Measurements from ENCODE around the gene C3. TPM values are rescaled to one million over a fixed set of nuclear protein-coding genes. Genes with fewer than 3 reads are reported as not detected.

The C3 gene
- total and polyA plus RNA-seq, 2 donors, result 46.1 to 311 TPM

- Histone ChIP-seq H3K27me3 (ENCODE audit: control insufficient read depth in 2 of 2, insufficient read depth in 1 of 2, low read length in 1 of 2) (no peaks in the 10 kb centered on the region), H3K4me3 (ENCODE audit: low read length in 2 of 2) (no peak overlapping the region), H3K36me3 (ENCODE audit: control insufficient read depth in 2 of 2, insufficient read depth in 2 of 2, low read length in 1 of 2) (peaks cover 0 to 5% of the 10 kb centered on the region in 2 donors), H3K4me1 (ENCODE audit: control insufficient read depth in 2 of 2, insufficient read depth in 2 of 2, low read length in 2 of 2) (peaks cover 0 to 11% of the 10 kb centered on the region in 2 donors), H3K27ac (ENCODE audit: low read depth in 1 of 2, low read length in 1 of 2) (no peak overlapping the region), H3K9me3 (ENCODE audit: control insufficient read depth in 2 of 2, insufficient read depth in 1 of 2, low read length in 1 of 2) (no peaks in the 10 kb centered on the region)
- no peak for DNase-seq (ENCODE audit: low read depth in 6 of 9, low spot score in 9 of 9)
- 98% methylated on average over 16 of the region's 16 CpGs for WGBS
These were observed 5.2 kb upstream of the C3 start for GRCh38 chr19:6725513-6726231.

GRCh38 chr19:6724631-6725492 is 4.4 kb upstream of the C3 start:
- Histone ChIP-seq H3K4me3 (ENCODE audit: low read length in 2 of 2) (no peak overlapping the region), H3K36me3 (ENCODE audit: control insufficient read depth in 2 of 2, insufficient read depth in 2 of 2, low read length in 1 of 2) (peaks cover 0 to 2% of the 10 kb centered on the region in 2 donors), H3K4me1 (ENCODE audit: control insufficient read depth in 2 of 2, insufficient read depth in 2 of 2, low read length in 2 of 2) (peaks cover 0 to 11% of the 10 kb centered on the region in 2 donors), H3K27me3 (ENCODE audit: control insufficient read depth in 2 of 2, insufficient read depth in 1 of 2, low read length in 1 of 2) (no peaks in the 10 kb centered on the region), H3K9me3 (ENCODE audit: control insufficient read depth in 2 of 2, insufficient read depth in 1 of 2, low read length in 1 of 2) (no peaks in the 10 kb centered on the region), H3K27ac (ENCODE audit: low read depth in 1 of 2, low read length in 1 of 2) (peak overlapping the region in 1 of 2 donors; percentile 31)
- no peak for DNase-seq (ENCODE audit: low read depth in 6 of 9, low spot score in 9 of 9)
- WGBS, result 87% methylated on average over 15 of the region's 15 CpGs

GRCh38 chr19:6723738-6724137 is 3.3 kb upstream of the C3 start:
- Histone ChIP-seq H3K36me3 (ENCODE audit: control insufficient read depth in 2 of 2, insufficient read depth in 2 of 2, low read length in 1 of 2) (no peaks in the 10 kb centered on the region), H3K27ac (ENCODE audit: low read depth in 1 of 2, low read length in 1 of 2) (no peak overlapping the region), H3K4me1 (ENCODE audit: control insufficient read depth in 2 of 2, insufficient read depth in 2 of 2, low read length in 2 of 2) (peaks cover 0 to 11% of the 10 kb centered on the region in 2 donors), H3K27me3 (ENCODE audit: control insufficient read depth in 2 of 2, insufficient read depth in 1 of 2, low read length in 1 of 2) (no peaks in the 10 kb centered on the region), H3K9me3 (ENCODE audit: control insufficient read depth in 2 of 2, insufficient read depth in 1 of 2, low read length in 1 of 2) (no peaks in the 10 kb centered on the region), H3K4me3 (ENCODE audit: low read length in 2 of 2) (no peak overlapping the region)
- whole genome bisulfite sequencing, result 17% methylated on average over 5 of the region's 5 CpGs
- DNase-seq (ENCODE audit: low read depth in 6 of 9, low spot score in 9 of 9), result peak in 1 of 9 donors; percentile 26

GRCh38 chr19:6723108-6723618 is 2.7 kb upstream of the C3 start:
- no peak overlapping the region for H3K4me3 ChIP-seq (ENCODE audit: low read length in 2 of 2)
- H3K27me3 ChIP-seq (ENCODE audit: control insufficient read depth in 2 of 2, insufficient read depth in 1 of 2, low read length in 1 of 2), result no peaks in the 10 kb centered on the region
- WGBS, result 59% methylated on average over 13 of the region's 13 CpGs

GRCh38 chr19:6721773-6722172 is 1.3 kb upstream of the C3 start:
- Histone ChIP-seq H3K27me3 (ENCODE audit: control insufficient read depth in 2 of 2, insufficient read depth in 1 of 2, low read length in 1 of 2) (peaks cover 0 to 2% of the 10 kb centered on the region in 2 donors), H3K36me3 (ENCODE audit: control insufficient read depth in 2 of 2, insufficient read depth in 2 of 2, low read length in 1 of 2) (no peaks in the 10 kb centered on the region), H3K4me1 (ENCODE audit: control insufficient read depth in 2 of 2, insufficient read depth in 2 of 2, low read length in 2 of 2) (peaks cover 0 to 11% of the 10 kb centered on the region in 2 donors), H3K4me3 (ENCODE audit: low read length in 2 of 2) (no peak overlapping the region), H3K27ac (ENCODE audit: low read depth in 1 of 2, low read length in 1 of 2) (no peak overlapping the region), H3K9me3 (ENCODE audit: control insufficient read depth in 2 of 2, insufficient read depth in 1 of 2, low read length in 1 of 2) (peaks cover 0 to 7% of the 10 kb centered on the region in 2 donors)
- WGBS, result 48% methylated on average over 5 of the region's 5 CpGs
- DNase-seq (ENCODE audit: low read depth in 6 of 9, low spot score in 9 of 9), result no peak

More at GRCh38 chr19:6723108-6723618, 2.7 kb upstream of the C3 start:
- H3K27ac ChIP-seq (ENCODE audit: low read depth in 1 of 2, low read length in 1 of 2), result peak overlapping the region in 1 of 2 donors; percentile 27
- H3K9me3 ChIP-seq (ENCODE audit: control insufficient read depth in 2 of 2, insufficient read depth in 1 of 2, low read length in 1 of 2), result peaks cover 0 to 4% of the 10 kb centered on the region in 2 donors
- DNase-seq (ENCODE audit: low read depth in 6 of 9, low spot score in 9 of 9), result peak in 1 of 9 donors; percentile 30
- no peaks in the 10 kb centered on the region for H3K36me3 ChIP-seq (ENCODE audit: control insufficient read depth in 2 of 2, insufficient read depth in 2 of 2, low read length in 1 of 2)
- peaks cover 0 to 11% of the 10 kb centered on the region in 2 donors for H3K4me1 ChIP-seq (ENCODE audit: control insufficient read depth in 2 of 2, insufficient read depth in 2 of 2, low read length in 2 of 2)

- no peaks in the 10 kb centered on the region for H3K36me3 ChIP-seq (ENCODE audit: control insufficient read depth in 2 of 2, insufficient read depth in 2 of 2, low read length in 1 of 2)
- peaks cover 0 to 7% of the 10 kb centered on the region in 2 donors for H3K9me3 ChIP-seq (ENCODE audit: control insufficient read depth in 2 of 2, insufficient read depth in 1 of 2, low read length in 1 of 2)
- peak overlapping the region in 1 of 2 donors; percentile 52 for H3K27ac ChIP-seq (ENCODE audit: low read depth in 1 of 2, low read length in 1 of 2)
- DNase-seq (ENCODE audit: low read depth in 6 of 9, low spot score in 9 of 9), result no peak
- peaks cover 0 to 11% of the 10 kb centered on the region in 2 donors for H3K4me1 ChIP-seq (ENCODE audit: control insufficient read depth in 2 of 2, insufficient read depth in 2 of 2, low read length in 2 of 2)
- H3K4me3 ChIP-seq (ENCODE audit: low read length in 2 of 2), result no peak overlapping the region
- H3K27me3 ChIP-seq (ENCODE audit: control insufficient read depth in 2 of 2, insufficient read depth in 1 of 2, low read length in 1 of 2), result peaks cover 0 to 2% of the 10 kb centered on the region in 2 donors
These were observed 656 bp upstream of the C3 start for GRCh38 chr19:6721138-6721474.

GRCh38 chr19:6719992-6720368 is 470 bp downstream of the C3 start:
- Histone ChIP-seq H3K4me3 (ENCODE audit: low read length in 2 of 2) (peak overlapping the region in 1 of 2 donors; percentile 10), H3K27ac (ENCODE audit: low read depth in 1 of 2, low read length in 1 of 2) (no peak overlapping the region), H3K36me3 (ENCODE audit: control insufficient read depth in 2 of 2, insufficient read depth in 2 of 2, low read length in 1 of 2) (no peaks in the 10 kb centered on the region), H3K27me3 (ENCODE audit: control insufficient read depth in 2 of 2, insufficient read depth in 1 of 2, low read length in 1 of 2) (peaks cover 0 to 2% of the 10 kb centered on the region in 2 donors), H3K4me1 (ENCODE audit: control insufficient read depth in 2 of 2, insufficient read depth in 2 of 2, low read length in 2 of 2) (peaks cover 0 to 11% of the 10 kb centered on the region in 2 donors), H3K9me3 (ENCODE audit: control insufficient read depth in 2 of 2, insufficient read depth in 1 of 2, low read length in 1 of 2) (peaks cover 0 to 7% of the 10 kb centered on the region in 2 donors)
- no peak for DNase-seq (ENCODE audit: low read depth in 6 of 9, low spot score in 9 of 9)
- 93% methylated on average over 3 of the region's 3 CpGs for WGBS

GRCh38 chr19:6719540-6719861 is 949 bp downstream of the C3 start:
- no peak for DNase-seq (ENCODE audit: low read depth in 6 of 9, low spot score in 9 of 9)
- peaks cover 0 to 7% of the 10 kb centered on the region in 2 donors for H3K9me3 ChIP-seq (ENCODE audit: control insufficient read depth in 2 of 2, insufficient read depth in 1 of 2, low read length in 1 of 2)
- no peak overlapping the region for H3K27ac ChIP-seq (ENCODE audit: low read depth in 1 of 2, low read length in 1 of 2)
- no peak overlapping the region for H3K4me3 ChIP-seq (ENCODE audit: low read length in 2 of 2)
- peaks cover 0 to 2% of the 10 kb centered on the region in 2 donors for H3K27me3 ChIP-seq (ENCODE audit: control insufficient read depth in 2 of 2, insufficient read depth in 1 of 2, low read length in 1 of 2)
- no peaks in the 10 kb centered on the region for H3K36me3 ChIP-seq (ENCODE audit: control insufficient read depth in 2 of 2, insufficient read depth in 2 of 2, low read length in 1 of 2)
- peaks cover 0 to 11% of the 10 kb centered on the region in 2 donors for H3K4me1 ChIP-seq (ENCODE audit: control insufficient read depth in 2 of 2, insufficient read depth in 2 of 2, low read length in 2 of 2)
- 92% methylated on average over 6 of the region's 6 CpGs for WGBS
